ENCODE results near the gene ELOVL5.

- TF ChIP-seq POLR2A (IDR thresholded peaks at IDR 0.05) (no peak), CTCF (IDR thresholded peaks at IDR 0.05) (peak in 5 of 6 experiments; percentile 9 to 43 (median 14))
Observed at GRCh38 chr6:53313784-53314400, 34.9 kb downstream of the ELOVL5 start.

Data from adrenal gland (tissue), 5 donors.